Neuronal stem cell (in vitro differentiated cells): ENCODE data around the gene ZBTB7C.
A peak's percentile ranks its signal among the peaks of the same experiment; 100 is the strongest.

Source experiments
- DNase-seq: peaks from one replicate; pipeline ENCODE4 v3.0.0-alpha.2; 2013; ENCODE audit warnings: low spot score
- H2AFZ ChIP-seq: one replicate; pipeline ENCODE4 v1.6.1; 2013; ENCODE audit warnings: mild to moderate bottlenecking, low read length, inconsistent platforms
- H2AK5ac ChIP-seq: 2 replicates; pipeline ENCODE4 v1.6.1; 2013; ENCODE audit warnings: low read depth, mild to moderate bottlenecking, inconsistent platforms, low read length, moderate library complexity, mixed read lengths
- H2BK120ac ChIP-seq: 2 replicates; pipeline ENCODE4 v1.6.1; 2013; ENCODE audit warnings: low read depth, mild to moderate bottlenecking, inconsistent platforms, low read length, moderate library complexity, mixed read lengths
- H2BK12ac ChIP-seq: one replicate; pipeline ENCODE4 v1.6.1; 2013; ENCODE audit warnings: low read length, inconsistent platforms
- H2BK15ac ChIP-seq: 2 replicates; pipeline ENCODE4 v1.6.1; 2013; ENCODE audit warnings: mild to moderate bottlenecking, low read length, inconsistent platforms, mixed read lengths
- H2BK5ac ChIP-seq: one replicate; pipeline ENCODE4 v1.6.1; 2013; ENCODE audit warnings: inconsistent platforms, mild to moderate bottlenecking, low read length, moderate library complexity
- H3K14ac ChIP-seq: one replicate; pipeline ENCODE4 v1.6.1; 2013; ENCODE audit warnings: low read length, inconsistent platforms
- H3K18ac ChIP-seq: 2 replicates; pipeline ENCODE4 v1.6.1; 2013; ENCODE audit warnings: low read length, inconsistent platforms
- H3K23ac ChIP-seq: 2 replicates; pipeline ENCODE4 v1.6.1; 2013; ENCODE audit warnings: low read depth, mild to moderate bottlenecking, mixed read lengths, low read length, inconsistent platforms; ENCODE audit not compliant: poor library complexity
- H3K27ac ChIP-seq: replicated peaks from 3 replicates; pipeline ENCODE4 v1.5.1; 2013; ENCODE audit warnings: low read length, inconsistent platforms
- H3K27me3 ChIP-seq, 3 experiments: 2 replicates each; pipeline ENCODE4 v1.6.1; 2013; ENCODE audit warnings: low read length in 3 of 3, mild to moderate bottlenecking in 2 of 3, inconsistent platforms in 1 of 3, low read depth in 1 of 3, mixed read lengths in 1 of 3, moderate library complexity in 1 of 3; ENCODE audit not compliant: control insufficient read depth in 3 of 3, insufficient read depth in 3 of 3
- H3K36me3 ChIP-seq, 2 donors: replicated peaks in 1 of 2; 2 replicates each; pipeline ENCODE4 v1.6.1; 2013; ENCODE audit warnings: low read length in 2 of 2; ENCODE audit not compliant: control insufficient read depth in 2 of 2, insufficient read depth in 2 of 2
- H3K4ac ChIP-seq: 2 replicates; pipeline ENCODE4 v1.6.1; 2013; ENCODE audit warnings: inconsistent platforms, mild to moderate bottlenecking, low read length, moderate library complexity
- H3K4me1 ChIP-seq, 2 donors: 1 replicate in 1 of 2; 2 replicates in 1 of 2; pipeline ENCODE4 v1.6.1; 2013; ENCODE audit warnings: low read length in 2 of 2, low read depth in 1 of 2; ENCODE audit not compliant: control insufficient read depth in 2 of 2, insufficient read depth in 1 of 2
- H3K4me2 ChIP-seq: one replicate; pipeline ENCODE4 v1.6.1; 2013; ENCODE audit warnings: mild to moderate bottlenecking, low read length, inconsistent platforms; ENCODE audit not compliant: insufficient read depth, poor library complexity, severe bottlenecking
- H3K4me3 ChIP-seq, 2 donors: 2 replicates each; pipeline ENCODE4 v1.5.1; 2013; ENCODE audit warnings: low read length in 2 of 2, mild to moderate bottlenecking in 2 of 2, inconsistent platforms in 1 of 2, moderate library complexity in 1 of 2
- H3K79me1 ChIP-seq: one replicate; pipeline ENCODE4 v1.6.1; 2013; ENCODE audit warnings: low read depth, mild to moderate bottlenecking, inconsistent platforms, low read length, moderate library complexity
- H3K9ac ChIP-seq: one replicate; pipeline ENCODE4 v1.6.1; 2013; ENCODE audit warnings: mild to moderate bottlenecking, low read depth, low read length, inconsistent platforms; ENCODE audit not compliant: poor library complexity
- H3K9me3 ChIP-seq, 2 donors: replicated peaks in 1 of 2; 2 replicates each; pipeline versions ENCODE3 to v1.6.1; 2013; ENCODE audit warnings: low read length in 2 of 2, mild to moderate bottlenecking in 2 of 2, inconsistent platforms in 1 of 2, low read depth in 1 of 2, mixed read lengths in 1 of 2, moderate library complexity in 1 of 2; ENCODE audit not compliant: control insufficient read depth in 2 of 2, insufficient read depth in 1 of 2
- H4K8ac ChIP-seq: one replicate; pipeline ENCODE4 v1.6.1; 2013; ENCODE audit warnings: low read depth, mild to moderate bottlenecking, inconsistent platforms, low read length, moderate library complexity
- H4K91ac ChIP-seq: one replicate; pipeline ENCODE4 v1.6.1; 2013; ENCODE audit warnings: low read length, low read depth, mild to moderate bottlenecking, inconsistent platforms; ENCODE audit not compliant: poor library complexity
- WGBS, 2 donors: extraction: QIAGEN DNeasy Blood & Tissue Kit; methylation state at CpG; one replicate each; pipeline ENCODE4 v1.1.7; 2013; ENCODE audit warnings: missing lambda C conversion rate in 2 of 2, mixed read lengths in 1 of 2; ENCODE audit not compliant: insufficient read length in 2 of 2, insufficient replicate concordance in 1 of 2; ENCODE audit errors: extremely low coverage in 2 of 2; 5-methylcytosine and 5-hydroxymethylcytosine counted together

ZBTB7C gene

DNA sequence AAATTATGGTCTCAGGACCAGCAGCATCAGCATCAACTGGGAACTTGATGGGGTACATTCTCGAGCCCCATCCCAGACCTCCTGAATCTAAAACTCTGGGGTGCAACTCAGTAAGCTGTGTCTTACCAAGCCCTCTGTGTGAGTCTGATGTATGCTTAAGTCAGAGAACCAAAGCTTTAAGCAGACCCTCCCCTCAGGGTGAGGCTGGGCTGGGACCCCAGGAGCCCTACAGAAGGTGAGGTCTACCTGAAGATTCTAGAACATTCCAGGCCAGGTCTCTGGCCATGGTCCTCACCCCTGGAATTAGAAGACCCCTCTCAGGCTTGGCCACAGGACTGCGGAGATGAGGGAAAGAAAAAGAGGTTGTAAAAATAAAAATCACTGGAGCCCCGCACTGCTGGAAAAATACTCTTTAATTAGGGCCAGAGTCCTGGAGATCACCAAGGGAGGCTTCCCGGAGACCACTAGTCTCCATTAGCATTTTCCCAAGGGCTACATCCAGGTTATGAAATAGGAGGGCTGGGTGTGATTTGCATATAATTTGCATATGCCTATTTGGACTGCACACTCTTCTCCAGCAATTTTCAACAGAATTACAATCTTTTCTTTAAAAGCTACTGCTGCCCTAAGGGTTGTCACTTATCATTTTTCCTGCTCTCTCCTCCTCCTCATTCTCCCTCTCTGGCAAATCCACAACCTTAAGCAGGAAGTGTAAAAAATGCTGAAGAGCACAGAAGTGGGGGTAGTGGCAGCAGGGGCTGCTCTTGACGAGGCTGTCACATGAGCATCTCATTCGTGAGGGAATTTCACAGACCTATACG lies 100.2 kb downstream of the ZBTB7C start:
- no peak for DNase-seq
- no peak overlapping the region for H2BK120ac ChIP-seq
- no peak overlapping the region for H2AK5ac ChIP-seq
- no peak overlapping the region for H2BK5ac ChIP-seq
- H3K18ac ChIP-seq = no peak overlapping the region
- H3K4me2 ChIP-seq = no peak overlapping the region
- no peak overlapping the region for H2BK15ac ChIP-seq
- H3K4ac ChIP-seq = no peak overlapping the region
- H2BK12ac ChIP-seq = no peak overlapping the region
- H3K36me3 ChIP-seq = no peaks in the 10 kb centered on the region
- no peaks in the 10 kb centered on the region for H3K9me3 ChIP-seq
- peaks cover 0 to 25% of the 10 kb centered on the region in 2 donors for H3K4me1 ChIP-seq
- no peak overlapping the region for H3K27ac ChIP-seq
- H3K14ac ChIP-seq = no peak overlapping the region
- H4K91ac ChIP-seq = no peak overlapping the region
- no peak overlapping the region for H3K4me3 ChIP-seq
- no peak overlapping the region for H2AFZ ChIP-seq
- no peaks in the 10 kb centered on the region for H3K27me3 ChIP-seq
- no CpG with 5 or more reads among the region's 7 CpGs for WGBS, 2 donors
- H4K8ac ChIP-seq = no peak overlapping the region
- no peak overlapping the region for H3K9ac ChIP-seq
- H3K79me1 ChIP-seq = no peaks in the 10 kb centered on the region
- no peak overlapping the region for H3K23ac ChIP-seq

DNA sequence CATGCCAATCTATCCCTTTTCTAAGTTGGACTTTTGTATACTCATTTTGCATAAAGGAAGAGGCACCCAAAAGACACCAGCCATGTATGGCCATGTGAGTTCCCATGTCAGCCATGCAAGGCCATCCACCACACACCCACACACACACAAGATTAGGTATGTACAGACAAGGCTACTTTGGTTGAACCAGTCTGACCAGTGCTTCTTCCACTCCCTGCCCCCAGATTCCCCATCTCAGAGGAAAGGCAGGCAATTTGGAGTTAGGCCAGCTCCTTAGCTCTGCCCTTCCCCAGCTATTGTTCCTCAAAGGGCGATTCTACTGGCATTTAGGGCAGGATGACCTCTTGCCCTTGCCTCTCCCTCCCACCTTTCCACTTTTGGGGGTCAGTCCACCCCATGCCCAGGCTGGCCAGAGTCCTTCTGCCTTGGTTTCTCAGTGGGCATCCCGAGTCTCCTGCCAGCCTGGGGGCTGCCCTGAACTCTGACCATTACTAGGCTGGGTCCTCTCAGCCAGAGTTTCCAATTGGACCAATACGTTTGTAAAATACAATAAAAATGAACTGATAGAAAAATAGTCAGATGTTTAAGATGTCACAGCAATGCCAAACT lies 101.1 kb downstream of the ZBTB7C start:
- Histone ChIP-seq H3K23ac (no peak overlapping the region), H4K91ac (no peak overlapping the region), H3K27ac (no peak overlapping the region), H3K4ac (no peak overlapping the region), H2BK15ac (no peak overlapping the region), H2AFZ (no peak overlapping the region), H3K9ac (no peak overlapping the region), H3K4me1 (peaks cover 0 to 16% of the 10 kb centered on the region in 2 donors), H3K36me3 (no peaks in the 10 kb centered on the region), H2BK12ac (no peak overlapping the region), H2AK5ac (no peak overlapping the region), H3K79me1 (no peaks in the 10 kb centered on the region), H3K4me3 (no peak overlapping the region), H4K8ac (no peak overlapping the region), H2BK5ac (no peak overlapping the region), H3K27me3 (no peaks in the 10 kb centered on the region), H3K14ac (no peak overlapping the region), H2BK120ac (no peak overlapping the region), H3K4me2 (no peak overlapping the region), H3K9me3 (no peaks in the 10 kb centered on the region), H3K18ac (peak overlapping the region; percentile 55)
- no peak for DNase-seq
- no CpG with 5 or more reads among the region's 3 CpGs for WGBS, 2 donors

DNA sequence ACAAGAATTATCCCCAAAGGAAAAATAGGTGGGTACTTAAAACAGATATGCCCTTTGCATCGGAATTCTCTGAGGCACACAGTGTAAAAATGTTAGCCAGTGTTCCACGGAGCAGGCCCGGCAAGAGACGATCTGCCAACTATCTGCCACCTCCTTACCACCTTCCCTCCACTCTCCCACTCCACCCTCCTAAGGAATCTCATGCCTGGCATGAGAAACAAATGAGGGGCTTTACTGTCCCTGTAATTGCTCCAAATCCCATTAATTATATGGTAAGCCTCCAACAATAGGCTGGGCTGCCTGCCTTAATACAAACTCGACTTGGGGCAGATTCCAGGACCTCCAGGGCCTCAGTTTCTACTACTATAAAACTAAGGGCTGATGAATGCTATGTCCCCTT lies 102.3 kb downstream of the ZBTB7C start:
- no CpG with 5 or more reads among the region's 5 CpGs for WGBS, 2 donors
- H2BK15ac ChIP-seq = no peak overlapping the region

DNA sequence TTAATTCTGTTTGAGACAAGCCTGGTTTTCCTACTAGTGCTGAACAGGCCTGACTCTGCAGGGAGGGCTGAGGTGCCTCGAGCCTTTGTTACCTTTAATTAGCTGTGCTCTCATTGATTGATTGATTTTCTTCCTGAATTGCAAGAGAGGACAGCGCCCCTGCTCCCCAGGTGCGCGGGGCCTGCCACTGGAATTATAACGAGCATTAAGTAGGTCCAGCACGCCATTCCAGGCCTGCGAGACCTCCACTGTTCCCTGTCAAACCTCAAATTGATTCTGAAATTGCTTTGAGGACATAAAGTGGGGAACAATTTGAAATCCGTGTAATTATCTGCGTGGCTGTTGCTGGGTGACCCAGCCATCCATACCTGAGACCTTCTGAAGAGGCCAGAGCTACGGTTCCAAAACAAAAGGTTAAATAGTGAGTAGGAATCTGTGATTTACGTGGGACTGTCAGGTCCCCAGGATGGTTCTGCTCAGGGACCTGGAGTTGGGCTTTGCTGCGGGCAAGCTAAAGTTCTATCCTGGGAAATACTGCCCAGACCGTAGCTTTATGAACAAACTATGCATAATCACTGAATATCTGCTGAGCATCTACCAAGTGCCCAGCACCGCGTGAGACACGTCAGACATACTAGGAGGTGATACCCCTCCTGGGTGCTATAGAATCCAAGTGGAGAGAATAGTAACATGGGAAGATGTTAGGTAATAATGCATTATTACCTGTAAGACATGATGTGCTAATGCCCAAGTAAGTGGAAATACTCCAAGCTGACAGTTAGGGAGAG lies 104.1 kb downstream of the ZBTB7C start:
- no peak overlapping the region for H2BK12ac ChIP-seq
- H3K27ac ChIP-seq = peak overlapping the region; percentile 21
- no peak overlapping the region for H3K4me2 ChIP-seq
- H3K4me1 ChIP-seq = peaks cover 0 to 23% of the 10 kb centered on the region in 2 donors
- no peak for DNase-seq
- no peak overlapping the region for H2AK5ac ChIP-seq
- no peak overlapping the region for H4K91ac ChIP-seq
- no peaks in the 10 kb centered on the region for H3K9me3 ChIP-seq
- H3K27me3 ChIP-seq = no peaks in the 10 kb centered on the region
- H3K14ac ChIP-seq = no peak overlapping the region
- no peak overlapping the region for H3K4me3 ChIP-seq
- no peak overlapping the region for H4K8ac ChIP-seq
- no peak overlapping the region for H3K18ac ChIP-seq
- no peak overlapping the region for H2BK5ac ChIP-seq
- H2BK120ac ChIP-seq = no peak overlapping the region
- no peak overlapping the region for H2BK15ac ChIP-seq
- no peak overlapping the region for H3K9ac ChIP-seq
- H3K36me3 ChIP-seq = no peaks in the 10 kb centered on the region
- no peak overlapping the region for H3K23ac ChIP-seq
- no peak overlapping the region for H2AFZ ChIP-seq
- WGBS, 2 donors = no CpG with 5 or more reads among the region's 16 CpGs
- no peaks in the 10 kb centered on the region for H3K79me1 ChIP-seq
- no peak overlapping the region for H3K4ac ChIP-seq

More for the DNA sequence above, 102.3 kb downstream of the ZBTB7C start:
- H3K9me3 ChIP-seq = no peaks in the 10 kb centered on the region
- H2BK5ac ChIP-seq = no peak overlapping the region
- H3K4me3 ChIP-seq = no peak overlapping the region
- H3K79me1 ChIP-seq = no peaks in the 10 kb centered on the region
- peaks cover 0 to 16% of the 10 kb centered on the region in 2 donors for H3K4me1 ChIP-seq
- no peak for DNase-seq
- no peak overlapping the region for H3K4ac ChIP-seq
- no peak overlapping the region for H2AFZ ChIP-seq
- H2BK120ac ChIP-seq = no peak overlapping the region
- peak overlapping the region; percentile 36 for H3K27ac ChIP-seq
- H3K18ac ChIP-seq = no peak overlapping the region
- H4K91ac ChIP-seq = no peak overlapping the region
- no peak overlapping the region for H3K14ac ChIP-seq
- H3K4me2 ChIP-seq = no peak overlapping the region
- H2BK12ac ChIP-seq = no peak overlapping the region
- no peaks in the 10 kb centered on the region for H3K27me3 ChIP-seq
- H3K23ac ChIP-seq = no peak overlapping the region
- no peak overlapping the region for H2AK5ac ChIP-seq
- no peak overlapping the region for H3K9ac ChIP-seq
- no peaks in the 10 kb centered on the region for H3K36me3 ChIP-seq
- H4K8ac ChIP-seq = no peak overlapping the region
